GM12878 (cell line): ENCODE results near the gene MRPL49. TPM values are rescaled to one million over a fixed set of nuclear protein-coding genes. Genes with fewer than 3 reads are reported as not detected.

Experiments
- ATAC-seq: fragments of 200-7000 bp; cut with Tn5 transposase; 3 replicates; pipeline ENCODE4 v1.9.1; 2020; ENCODE audit warnings: mild to moderate bottlenecking, moderate library complexity
- BruUV-seq: library from RNA; stranded (reverse); fragments of 400-500 nt; replicated peaks from 2 replicates; lab custom pipeline; 2021; lab: Mats Ljungman, UMichigan
- CTCF ChIA-PET: fragments of 300-600 bp; sonication (Branson Sonifier 250); formaldehyde crosslinking; extraction: SDS; loops from one replicate; lab custom pipeline; 2021; ENCODE audit warnings: inconsistent platforms; lab: Yijun Ruan, JAX
- POLR2A ChIA-PET: fragments of 350-600 bp; formaldehyde crosslinking; extraction: SDS; loops from one replicate; lab custom pipeline; 2021; ENCODE audit warnings: inconsistent platforms; lab: Charles Lee
- RAD21 ChIA-PET: fragments of 300-600 bp; sonication (Branson Sonifier 250); formaldehyde crosslinking; loops from one replicate; lab custom pipeline; 2023; ENCODE audit warnings: antibody characterized with exemption; ENCODE audit not compliant: unreplicated experiment; lab: Charles Lee
- SMC1A ChIA-PET: fragments of 300-600 bp; sonication (Branson Sonifier 250); formaldehyde crosslinking; loops from one replicate; lab custom pipeline; 2023; ENCODE audit not compliant: unreplicated experiment, uncharacterized antibody; lab: Charles Lee
- DNase-seq: peaks from one replicate; pipeline ENCODE4 v3.0.0-alpha.2; 2011; ENCODE audit warnings: low read depth, low spot score
- FAIRE-seq: peaks from 3 replicates; lab custom pipeline; 2011; peaks lifted over from hg19 to GRCh38; lab: Jason Lieb, UNC
- H2AFZ ChIP-seq: 2 replicates; pipeline ENCODE4 v1.6.0; 2011; ENCODE audit warnings: low read depth, low read length, control low read depth; ENCODE audit not compliant: control insufficient read depth
- H3K27ac ChIP-seq: 2 replicates; pipeline ENCODE4 v1.5.1; 2011; ENCODE audit warnings: control low read depth; ENCODE audit not compliant: control insufficient read depth, insufficient read depth
- H3K27me3 ChIP-seq, 2 experiments: replicated peaks in 1 of 2; 2 replicates each; pipeline versions ENCODE4 v1.6.0 to v1.6.1; 2011; ENCODE audit warnings: low read length in 1 of 2; ENCODE audit not compliant: control insufficient read depth in 2 of 2, insufficient read depth in 2 of 2
- H3K36me3 ChIP-seq, 2 experiments: 2 replicates each; pipeline ENCODE4 v1.5.1; 2011; ENCODE audit warnings: low read length in 1 of 2; ENCODE audit not compliant: control insufficient read depth in 2 of 2, insufficient read depth in 2 of 2
- H3K4me1 ChIP-seq: 2 replicates; pipeline ENCODE4 v1.6.1; 2011; ENCODE audit warnings: mild to moderate bottlenecking, low read length, moderate library complexity, mixed read lengths; ENCODE audit not compliant: control insufficient read depth, insufficient read depth
- H3K4me2 ChIP-seq: 2 replicates; pipeline ENCODE4 v1.6.0; 2011; ENCODE audit warnings: control low read depth; ENCODE audit not compliant: control insufficient read depth, insufficient read depth
- H3K4me3 ChIP-seq: fragments of 200-600 bp; sonication (generic); 2 replicates; pipeline ENCODE4 v1.5.1; 2016
- H3K79me2 ChIP-seq: 2 replicates; pipeline ENCODE4 v1.6.0; 2011; ENCODE audit warnings: low read length; ENCODE audit not compliant: control insufficient read depth, insufficient read depth
- H3K9ac ChIP-seq: 2 replicates; pipeline ENCODE4 v1.8.0; 2011; ENCODE audit warnings: low read length, control low read depth, mixed read lengths; ENCODE audit not compliant: control insufficient read depth, insufficient read depth
- H3K9me3 ChIP-seq: replicated peaks from 3 replicates; pipeline ENCODE4 v1.5.1; 2011; ENCODE audit warnings: mild to moderate bottlenecking, low read length; ENCODE audit not compliant: control insufficient read depth, insufficient read depth
- H4K20me1 ChIP-seq: 2 replicates; pipeline ENCODE4 v1.6.0; 2011; ENCODE audit not compliant: control insufficient read depth, insufficient read depth
- CHD2 ChIP-seq: IDR thresholded peaks from 2 replicates; pipeline ENCODE4 v1.6.1; 2011; ENCODE audit warnings: low read depth, low read length, improper control_type of control experiment, borderline replicate concordance
- HDAC2 ChIP-seq: fragments of 200-600 bp; sonication (generic); IDR thresholded peaks from 2 replicates; pipeline ENCODE4 v1.6.1; 2017
- MAX ChIP-seq: IDR thresholded peaks from 2 replicates; pipeline ENCODE4 v1.6.1; 2012; ENCODE audit warnings: low read depth, low read length, improper control_type of control experiment
- MLLT1 ChIP-seq: fragments of 450-650 bp; IDR thresholded peaks from 2 replicates; pipeline ENCODE4 v1.6.1; 2016; ENCODE audit warnings: mild to moderate bottlenecking
- NR2F1 ChIP-seq: fragments of 450-650 bp; conservative IDR thresholded peaks from 2 replicates; pipeline ENCODE4 v1.6.1; 2017; ENCODE audit warnings: mild to moderate bottlenecking
- POLR2AphosphoS5 ChIP-seq: IDR thresholded peaks from 2 replicates; pipeline ENCODE4 v1.6.1; 2011; ENCODE audit warnings: mild to moderate bottlenecking, low read length, inconsistent platforms
- RB1 ChIP-seq: fragments of 450-650 bp; formaldehyde crosslinking; IDR thresholded peaks from 2 replicates; pipeline ENCODE4 v1.6.1; 2017; ENCODE audit warnings: mild to moderate bottlenecking, borderline replicate concordance
- TAF1 ChIP-seq: IDR thresholded peaks from 2 replicates; pipeline ENCODE4 v1.6.1; 2011; ENCODE audit warnings: mild to moderate bottlenecking, low read depth, low read length, borderline replicate concordance
- YY1 ChIP-seq: IDR thresholded peaks from 2 replicates; pipeline ENCODE4 v1.6.1; 2011; ENCODE audit warnings: low read depth, mild to moderate bottlenecking, low read length
- WGBS: methylation state at CpG from one replicate; pipeline ENCODE4 v1.1.6; 2016; ENCODE audit warnings: low lambda C conversion rate; ENCODE audit not compliant: insufficient replicate concordance, insufficient coverage; ENCODE audit errors: missing lambda C conversion rate; 5-methylcytosine and 5-hydroxymethylcytosine counted together
- in situ Hi-C: fragments of 300-500 bp; cut with MboI; formaldehyde crosslinking; loops from 9 replicates; pipeline ENCODE4 v1.14.3; 2018; ENCODE audit warnings: mixed read lengths
- intact Hi-C: fragments of 100-400 bp; cut with micrococcal nuclease; formaldehyde crosslinking; loops from one replicate; pipeline ENCODE4 v1.14.2; 2022; ENCODE audit not compliant: unreplicated experiment
- polyA plus RNA-seq, 11 experiments: library from polyadenylated mRNA; depleted of rRNA in 4 of 11; unstranded in 6 of 11; stranded (reverse) in 5 of 11; fragments of >200 nt; fragmentation: Nextera tagmentation in 4 of 11; fragmentation: Illumina TruSeq in 1 of 11; extraction: Ambion mirVana in 4 of 11; extraction: Trizol in 1 of 11; gene quantifications; 1 replicate in 1 of 11; 2 replicates in 10 of 11; pipeline versions ENCODE4 v1.2.1 to v1.2.3, GENCODE V29; 2011 to 2016; ENCODE audit warnings: inconsistent platforms in 2 of 11, missing spikeins in 2 of 11, low read depth in 1 of 11
- total RNA-seq, 4 experiments: library from RNA; depleted of rRNA in 3 of 4; stranded (reverse); fragments of >200 nt in 3 of 4; fragmentation: Illumina TruSeq in 1 of 4; extraction: Trizol in 1 of 4; gene quantifications; 2 replicates each; pipeline versions ENCODE4 v1.2.1 to v1.2.3, GENCODE V29; 2013 to 2021
- TF ChIP-seq, protein P1 (sequence below): fragments of 450-650 bp; IDR thresholded peaks from 2 replicates; pipeline ENCODE4 v1.6.1; 2017; ENCODE audit warnings: mild to moderate bottlenecking, moderate library complexity

MRPL49 gene
- total and polyA plus RNA-seq, 10 of the 15 experiments (the other 5 are each of a cell fraction or from before 2014, with no cell fraction given): 42.0 to 116 (median 71.7) TPM

GRCh38 chr11:65078786-65079342 lies 43.3 kb upstream of the MRPL49 start:
- H3K9ac ChIP-seq: peak overlapping the region; percentile 27
- peak overlapping the region; percentile 65 for H2AFZ ChIP-seq
- TF ChIP-seq MAX: 0 out of 2 replicates have a peak, but pooled peaks have one; percentile 3
- TF ChIP-seq RB1: no peak
- TF ChIP-seq YY1: peak; percentile 91
- 0 out of 2 replicates have a peak, but pooled peaks have one; percentile 38 for TF ChIP-seq POLR2AphosphoS5
- TF ChIP-seq, protein P1, sequence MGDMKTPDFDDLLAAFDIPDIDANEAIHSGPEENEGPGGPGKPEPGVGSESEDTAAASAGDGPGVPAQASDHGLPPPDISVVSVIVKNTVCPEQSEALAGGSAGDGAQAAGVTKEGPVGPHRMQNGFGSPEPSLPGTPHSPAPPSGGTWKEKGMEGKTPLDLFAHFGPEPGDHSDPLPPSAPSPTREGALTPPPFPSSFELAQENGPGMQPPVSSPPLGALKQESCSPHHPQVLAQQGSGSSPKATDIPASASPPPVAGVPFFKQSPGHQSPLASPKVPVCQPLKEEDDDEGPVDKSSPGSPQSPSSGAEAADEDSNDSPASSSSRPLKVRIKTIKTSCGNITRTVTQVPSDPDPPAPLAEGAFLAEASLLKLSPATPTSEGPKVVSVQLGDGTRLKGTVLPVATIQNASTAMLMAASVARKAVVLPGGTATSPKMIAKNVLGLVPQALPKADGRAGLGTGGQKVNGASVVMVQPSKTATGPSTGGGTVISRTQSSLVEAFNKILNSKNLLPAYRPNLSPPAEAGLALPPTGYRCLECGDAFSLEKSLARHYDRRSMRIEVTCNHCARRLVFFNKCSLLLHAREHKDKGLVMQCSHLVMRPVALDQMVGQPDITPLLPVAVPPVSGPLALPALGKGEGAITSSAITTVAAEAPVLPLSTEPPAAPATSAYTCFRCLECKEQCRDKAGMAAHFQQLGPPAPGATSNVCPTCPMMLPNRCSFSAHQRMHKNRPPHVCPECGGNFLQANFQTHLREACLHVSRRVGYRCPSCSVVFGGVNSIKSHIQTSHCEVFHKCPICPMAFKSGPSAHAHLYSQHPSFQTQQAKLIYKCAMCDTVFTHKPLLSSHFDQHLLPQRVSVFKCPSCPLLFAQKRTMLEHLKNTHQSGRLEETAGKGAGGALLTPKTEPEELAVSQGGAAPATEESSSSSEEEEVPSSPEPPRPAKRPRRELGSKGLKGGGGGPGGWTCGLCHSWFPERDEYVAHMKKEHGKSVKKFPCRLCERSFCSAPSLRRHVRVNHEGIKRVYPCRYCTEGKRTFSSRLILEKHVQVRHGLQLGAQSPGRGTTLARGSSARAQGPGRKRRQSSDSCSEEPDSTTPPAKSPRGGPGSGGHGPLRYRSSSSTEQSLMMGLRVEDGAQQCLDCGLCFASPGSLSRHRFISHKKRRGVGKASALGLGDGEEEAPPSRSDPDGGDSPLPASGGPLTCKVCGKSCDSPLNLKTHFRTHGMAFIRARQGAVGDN: peak; percentile 7; the same call in 1 of the 2 replicates
- 0 out of 2 replicates have a peak, but pooled peaks have one; percentile 15 for TF ChIP-seq CHD2
- TF ChIP-seq MLLT1: peak; percentile 90
- no peak for TF ChIP-seq HDAC2
- no peak; the same call in 1 of the 2 replicates for TF ChIP-seq TAF1
- no peak for TF ChIP-seq NR2F1
- SMC1A ChIA-PET: interaction anchor here (0.9 to 2.3 kb wide), 4 partner anchors 10 to 64 kb away, joined by 3 to 9 read pairs (median 3); partner anchors contain the start of gene ARL2
- peaks cover 5 to 13% of the 10 kb centered on the region in 2 experiments; a peak in 3 of 4 replicates for H3K36me3 ChIP-seq
- intact Hi-C loops (loop anchor here (1.0 to 5.0 kb wide), 3 partner anchors 37 to 65 kb away; partner anchors contain the start of genes ARL2, SAC3D1 and SNX15), in situ Hi-C loops (no loop called here)
- CTCF ChIA-PET: interaction anchor here (0.6 to 1.9 kb wide), 16 partner anchors 10 to 231 kb away, joined by 3 to 9 read pairs (median 4); partner anchors contain the start of genes ARL2 and SAC3D1
- no TSS peak for BruUV-seq
- H4K20me1 ChIP-seq: no peaks in the 10 kb centered on the region
- peak overlapping the region; percentile 66 for H3K27ac ChIP-seq
- H3K27me3 ChIP-seq: no peaks in the 10 kb centered on the region
- H3K4me2 ChIP-seq: peak overlapping the region; percentile 67
- peak overlapping the region; percentile 59 for H3K4me3 ChIP-seq
- peaks cover 56% of the 10 kb centered on the region for H3K79me2 ChIP-seq
- POLR2A ChIA-PET: interaction anchor here (0.6 to 2.2 kb wide), 9 partner anchors 10 to 168 kb away, joined by 3 to 8 read pairs (median 4); partner anchors contain the start of gene SAC3D1
- peaks cover 31% of the 10 kb centered on the region for H3K4me1 ChIP-seq
- FAIRE-seq (no peak), DNase-seq (no peak), ATAC-seq (peak; percentile 27)
- H3K9me3 ChIP-seq: no peaks in the 10 kb centered on the region
- 80% methylated on average over 9 of the region's 9 CpGs for WGBS
- RAD21 ChIA-PET: interaction anchor here (0.7 to 3.0 kb wide), 9 partner anchors 10 to 66 kb away, joined by 3 to 8 read pairs (median 3); partner anchors contain the start of genes ARL2, SAC3D1 and TM7SF2
